Neural cell (in vitro differentiated cells): ENCODE measurements around the gene MICAL2.

Experiments used
- EP300 ChIP-seq: fragments of 450-650 bp; conservative IDR thresholded peaks from 2 replicates; pipeline ENCODE4 v1.6.1; 2014; ENCODE audit warnings: antibody characterized with exemption, mild to moderate bottlenecking, moderate library complexity; ENCODE audit not compliant: poor library complexity, severe bottlenecking
- EZH2 ChIP-seq: fragments of 200-600, 300-800 bp; shearing (Covaris generic), sonication (generic); IDR thresholded peaks from 2 replicates; pipeline ENCODE4 v1.6.1; 2014; ENCODE audit warnings: antibody characterized with exemption, low read length, borderline replicate concordance, mild to moderate bottlenecking; ENCODE audit not compliant: insufficient read depth, poor library complexity, severe bottlenecking
- MXI1 ChIP-seq: fragments of 450-650 bp; conservative IDR thresholded peaks from 2 replicates; pipeline ENCODE4 v1.6.1; 2014; ENCODE audit warnings: antibody characterized with exemption, mild to moderate bottlenecking; ENCODE audit not compliant: poor library complexity, severe bottlenecking
- POLR2AphosphoS5 ChIP-seq: IDR thresholded peaks from 2 replicates; pipeline ENCODE4 v1.6.1; 2012
- RAD21 ChIP-seq: fragments of 450-650 bp; conservative IDR thresholded peaks from 2 replicates; pipeline ENCODE4 v1.6.1; 2014; ENCODE audit warnings: antibody characterized with exemption, mild to moderate bottlenecking, moderate library complexity
- TAF1 ChIP-seq: IDR thresholded peaks from 2 replicates; pipeline ENCODE4 v1.6.1; 2012; ENCODE audit warnings: low read depth
- TF ChIP-seq, protein P1 (sequence below): fragments of 450-650 bp; IDR thresholded peaks from 2 replicates; pipeline ENCODE4 v1.5.1; 2014; ENCODE audit warnings: antibody characterized with exemption, mild to moderate bottlenecking, moderate library complexity; ENCODE audit not compliant: poor library complexity, severe bottlenecking
- TF ChIP-seq, protein P2 (sequence below): IDR thresholded peaks from 2 replicates; pipeline ENCODE4 v1.6.1; 2012; ENCODE audit warnings: borderline replicate concordance

DNA sequence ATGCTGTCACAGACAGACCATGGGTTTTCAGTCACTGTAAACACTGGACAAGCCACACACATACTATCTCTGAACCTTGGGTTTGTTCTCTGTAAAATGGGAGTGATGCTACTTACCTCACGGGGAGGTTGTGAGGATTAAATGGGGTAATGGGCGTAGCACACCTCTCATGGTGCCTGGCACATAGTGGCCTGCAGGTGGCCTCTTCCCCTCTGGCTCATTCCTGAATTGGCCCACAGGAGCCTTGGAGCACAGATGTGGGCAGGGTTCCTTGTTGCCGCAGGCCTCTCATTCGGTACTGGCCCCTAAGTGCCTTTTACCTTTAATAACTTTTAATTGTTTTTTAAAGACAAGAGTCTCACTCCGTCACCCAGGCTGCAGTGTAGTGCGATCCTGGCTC lies 11.7 kb downstream of the MICAL2 start:
- TF ChIP-seq, protein P1, sequence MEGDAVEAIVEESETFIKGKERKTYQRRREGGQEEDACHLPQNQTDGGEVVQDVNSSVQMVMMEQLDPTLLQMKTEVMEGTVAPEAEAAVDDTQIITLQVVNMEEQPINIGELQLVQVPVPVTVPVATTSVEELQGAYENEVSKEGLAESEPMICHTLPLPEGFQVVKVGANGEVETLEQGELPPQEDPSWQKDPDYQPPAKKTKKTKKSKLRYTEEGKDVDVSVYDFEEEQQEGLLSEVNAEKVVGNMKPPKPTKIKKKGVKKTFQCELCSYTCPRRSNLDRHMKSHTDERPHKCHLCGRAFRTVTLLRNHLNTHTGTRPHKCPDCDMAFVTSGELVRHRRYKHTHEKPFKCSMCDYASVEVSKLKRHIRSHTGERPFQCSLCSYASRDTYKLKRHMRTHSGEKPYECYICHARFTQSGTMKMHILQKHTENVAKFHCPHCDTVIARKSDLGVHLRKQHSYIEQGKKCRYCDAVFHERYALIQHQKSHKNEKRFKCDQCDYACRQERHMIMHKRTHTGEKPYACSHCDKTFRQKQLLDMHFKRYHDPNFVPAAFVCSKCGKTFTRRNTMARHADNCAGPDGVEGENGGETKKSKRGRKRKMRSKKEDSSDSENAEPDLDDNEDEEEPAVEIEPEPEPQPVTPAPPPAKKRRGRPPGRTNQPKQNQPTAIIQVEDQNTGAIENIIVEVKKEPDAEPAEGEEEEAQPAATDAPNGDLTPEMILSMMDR: no peak
- no peak for TF ChIP-seq POLR2AphosphoS5
- no peak for TF ChIP-seq EP300
- TF ChIP-seq RAD21: no peak
- TF ChIP-seq MXI1: no peak
- TF ChIP-seq, protein P2, sequence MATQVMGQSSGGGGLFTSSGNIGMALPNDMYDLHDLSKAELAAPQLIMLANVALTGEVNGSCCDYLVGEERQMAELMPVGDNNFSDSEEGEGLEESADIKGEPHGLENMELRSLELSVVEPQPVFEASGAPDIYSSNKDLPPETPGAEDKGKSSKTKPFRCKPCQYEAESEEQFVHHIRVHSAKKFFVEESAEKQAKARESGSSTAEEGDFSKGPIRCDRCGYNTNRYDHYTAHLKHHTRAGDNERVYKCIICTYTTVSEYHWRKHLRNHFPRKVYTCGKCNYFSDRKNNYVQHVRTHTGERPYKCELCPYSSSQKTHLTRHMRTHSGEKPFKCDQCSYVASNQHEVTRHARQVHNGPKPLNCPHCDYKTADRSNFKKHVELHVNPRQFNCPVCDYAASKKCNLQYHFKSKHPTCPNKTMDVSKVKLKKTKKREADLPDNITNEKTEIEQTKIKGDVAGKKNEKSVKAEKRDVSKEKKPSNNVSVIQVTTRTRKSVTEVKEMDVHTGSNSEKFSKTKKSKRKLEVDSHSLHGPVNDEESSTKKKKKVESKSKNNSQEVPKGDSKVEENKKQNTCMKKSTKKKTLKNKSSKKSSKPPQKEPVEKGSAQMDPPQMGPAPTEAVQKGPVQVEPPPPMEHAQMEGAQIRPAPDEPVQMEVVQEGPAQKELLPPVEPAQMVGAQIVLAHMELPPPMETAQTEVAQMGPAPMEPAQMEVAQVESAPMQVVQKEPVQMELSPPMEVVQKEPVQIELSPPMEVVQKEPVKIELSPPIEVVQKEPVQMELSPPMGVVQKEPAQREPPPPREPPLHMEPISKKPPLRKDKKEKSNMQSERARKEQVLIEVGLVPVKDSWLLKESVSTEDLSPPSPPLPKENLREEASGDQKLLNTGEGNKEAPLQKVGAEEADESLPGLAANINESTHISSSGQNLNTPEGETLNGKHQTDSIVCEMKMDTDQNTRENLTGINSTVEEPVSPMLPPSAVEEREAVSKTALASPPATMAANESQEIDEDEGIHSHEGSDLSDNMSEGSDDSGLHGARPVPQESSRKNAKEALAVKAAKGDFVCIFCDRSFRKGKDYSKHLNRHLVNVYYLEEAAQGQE: no peak
- no peak for TF ChIP-seq EZH2
- no peak for TF ChIP-seq TAF1
